Astrocyte (in vitro differentiated cells and primary cell): ENCODE results near the gene ADAMTS16. TPM values are rescaled to one million over a fixed set of nuclear protein-coding genes. Genes with fewer than 3 reads are reported as not detected.

ENCODE experiments used
- DNase-seq: peaks from one replicate; pipeline ENCODE4 v3.0.0-alpha.2; 2010; ENCODE audit warnings: low read depth
- FAIRE-seq: peaks from 2 replicates; lab custom pipeline; 2011; peaks lifted over from hg19 to GRCh38; lab: Jason Lieb, UNC
- H2AFZ ChIP-seq: 2 replicates; pipeline ENCODE4 v1.6.0; 2012; ENCODE audit warnings: low read depth, low read length, inconsistent platforms
- H3K27ac ChIP-seq: 2 replicates; pipeline ENCODE4 v1.5.1; 2011; ENCODE audit warnings: low read depth, low read length, inconsistent platforms
- H3K27me3 ChIP-seq: 2 replicates; pipeline ENCODE4 v1.6.0; 2011; ENCODE audit warnings: low read length, inconsistent platforms; ENCODE audit not compliant: insufficient read depth
- H3K36me3 ChIP-seq: 2 replicates; pipeline ENCODE4 v1.5.1; 2011; ENCODE audit warnings: low read length, inconsistent platforms; ENCODE audit not compliant: insufficient read depth
- H3K4me1 ChIP-seq: 2 replicates; pipeline ENCODE4 v1.5.1; 2011; ENCODE audit warnings: low read length, inconsistent platforms; ENCODE audit not compliant: insufficient read depth
- H3K4me2 ChIP-seq: 2 replicates; pipeline ENCODE4 v1.6.0; 2012; ENCODE audit warnings: low read length, inconsistent platforms
- H3K4me3 ChIP-seq: 2 replicates; pipeline ENCODE4 v1.5.1; 2011; ENCODE audit warnings: low read depth, mild to moderate bottlenecking, low read length, inconsistent platforms; ENCODE audit not compliant: insufficient read depth
- H3K79me2 ChIP-seq: 2 replicates; pipeline ENCODE4 v1.6.0; 2012; ENCODE audit warnings: mild to moderate bottlenecking, low read length, inconsistent platforms; ENCODE audit not compliant: insufficient read depth
- H3K9ac ChIP-seq: 2 replicates; pipeline ENCODE4 v1.6.0; 2012; ENCODE audit warnings: mild to moderate bottlenecking, low read length, inconsistent platforms
- H3K9me3 ChIP-seq: 2 replicates; pipeline ENCODE4 v1.5.1; 2012; ENCODE audit warnings: low read depth, mild to moderate bottlenecking, low read length, inconsistent platforms; ENCODE audit not compliant: insufficient read depth
- H4K20me1 ChIP-seq: 2 replicates; pipeline ENCODE4 v1.6.0; 2012; ENCODE audit warnings: low read length, inconsistent platforms; ENCODE audit not compliant: insufficient read depth
- H3K27ac Mint-ChIP-seq: one replicate; pipeline ENCODE4 v1.8.0; 2021; ENCODE audit warnings: mild to moderate bottlenecking, mixed read lengths; ENCODE audit not compliant: unreplicated experiment
- H3K27me3 Mint-ChIP-seq: one replicate; pipeline ENCODE4 v1.8.0; 2021; ENCODE audit warnings: low read depth, mixed read lengths; ENCODE audit not compliant: unreplicated experiment
- H3K36me3 Mint-ChIP-seq: one replicate; pipeline ENCODE4 v1.8.0; 2021; ENCODE audit warnings: low read depth, mixed read lengths; ENCODE audit not compliant: unreplicated experiment
- H3K4me1 Mint-ChIP-seq: one replicate; pipeline ENCODE4 v1.8.0; 2021; ENCODE audit warnings: low read depth, mixed read lengths; ENCODE audit not compliant: unreplicated experiment
- H3K4me3 Mint-ChIP-seq: one replicate; pipeline ENCODE4 v1.8.0; 2021; ENCODE audit warnings: mild to moderate bottlenecking, moderate library complexity, mixed read lengths; ENCODE audit not compliant: unreplicated experiment
- H3K9me3 Mint-ChIP-seq: one replicate; pipeline ENCODE4 v1.8.0; 2021; ENCODE audit warnings: mild to moderate bottlenecking, mixed read lengths; ENCODE audit not compliant: unreplicated experiment
- EZH2 ChIP-seq: IDR thresholded peaks from 2 replicates; pipeline ENCODE4 v1.6.1; 2012; ENCODE audit warnings: mild to moderate bottlenecking, low read length, inconsistent platforms; ENCODE audit not compliant: insufficient read depth
- total RNA-seq: library from RNA; stranded (reverse); gene quantifications from 2 replicates; pipeline ENCODE4 v1.2.1, GENCODE V29; 2021
- TF ChIP-seq, protein P1 (sequence below): IDR thresholded peaks from 2 replicates; pipeline ENCODE4 v1.5.1; 2011; ENCODE audit warnings: low read depth, mild to moderate bottlenecking, inconsistent platforms, low read length, moderate library complexity; ENCODE audit not compliant: insufficient read depth

The ADAMTS16 gene
- total RNA-seq, 1 donor from 2014 or later = 5.7 TPM

DNA sequence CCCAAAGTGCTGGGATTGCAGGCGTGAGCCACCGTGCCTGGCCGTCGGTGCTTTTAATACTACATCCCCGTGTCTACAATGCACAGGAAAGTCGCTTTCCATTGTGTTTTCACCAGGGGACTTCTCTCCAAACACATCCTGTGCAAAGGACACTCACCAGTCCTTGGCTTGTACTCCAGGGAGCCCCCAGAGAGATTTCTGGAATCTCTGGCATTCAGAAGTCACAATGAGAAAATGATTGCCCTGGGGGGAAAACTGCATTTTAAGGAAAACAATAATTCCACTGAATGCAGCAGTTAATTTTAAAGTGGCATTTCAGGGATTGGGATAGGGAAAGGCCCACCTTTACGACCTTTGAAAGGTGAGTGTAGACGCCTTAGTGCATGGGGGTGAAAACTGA lies 112.0 kb downstream of the ADAMTS16 start:
- Mint-ChIP-seq H3K9me3 (peaks cover 25% of the 10 kb centered on the region), H3K27ac (no peak overlapping the region), H3K4me3 (no peak overlapping the region), H3K27me3 (peaks cover 5% of the 10 kb centered on the region), H3K4me1 (peaks cover 2% of the 10 kb centered on the region), H3K36me3 (peaks cover 14% of the 10 kb centered on the region)
- DNase-seq (no peak), FAIRE-seq (no peak)
- no peaks in the 10 kb centered on the region for H4K20me1 ChIP-seq
- H3K9me3 ChIP-seq = peaks cover 17% of the 10 kb centered on the region
- no peaks in the 10 kb centered on the region for H3K4me1 ChIP-seq
- H3K4me2 ChIP-seq = no peak overlapping the region
- H3K79me2 ChIP-seq = no peaks in the 10 kb centered on the region
- H3K4me3 ChIP-seq = no peak overlapping the region
- no peak overlapping the region for H3K9ac ChIP-seq
- H3K27ac ChIP-seq = no peak overlapping the region
- no peak for TF ChIP-seq EZH2
- TF ChIP-seq, protein P1, sequence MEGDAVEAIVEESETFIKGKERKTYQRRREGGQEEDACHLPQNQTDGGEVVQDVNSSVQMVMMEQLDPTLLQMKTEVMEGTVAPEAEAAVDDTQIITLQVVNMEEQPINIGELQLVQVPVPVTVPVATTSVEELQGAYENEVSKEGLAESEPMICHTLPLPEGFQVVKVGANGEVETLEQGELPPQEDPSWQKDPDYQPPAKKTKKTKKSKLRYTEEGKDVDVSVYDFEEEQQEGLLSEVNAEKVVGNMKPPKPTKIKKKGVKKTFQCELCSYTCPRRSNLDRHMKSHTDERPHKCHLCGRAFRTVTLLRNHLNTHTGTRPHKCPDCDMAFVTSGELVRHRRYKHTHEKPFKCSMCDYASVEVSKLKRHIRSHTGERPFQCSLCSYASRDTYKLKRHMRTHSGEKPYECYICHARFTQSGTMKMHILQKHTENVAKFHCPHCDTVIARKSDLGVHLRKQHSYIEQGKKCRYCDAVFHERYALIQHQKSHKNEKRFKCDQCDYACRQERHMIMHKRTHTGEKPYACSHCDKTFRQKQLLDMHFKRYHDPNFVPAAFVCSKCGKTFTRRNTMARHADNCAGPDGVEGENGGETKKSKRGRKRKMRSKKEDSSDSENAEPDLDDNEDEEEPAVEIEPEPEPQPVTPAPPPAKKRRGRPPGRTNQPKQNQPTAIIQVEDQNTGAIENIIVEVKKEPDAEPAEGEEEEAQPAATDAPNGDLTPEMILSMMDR = no peak
- peaks cover 11% of the 10 kb centered on the region for H3K36me3 ChIP-seq
- H3K27me3 ChIP-seq = no peaks in the 10 kb centered on the region
- no peak overlapping the region for H2AFZ ChIP-seq

DNA sequence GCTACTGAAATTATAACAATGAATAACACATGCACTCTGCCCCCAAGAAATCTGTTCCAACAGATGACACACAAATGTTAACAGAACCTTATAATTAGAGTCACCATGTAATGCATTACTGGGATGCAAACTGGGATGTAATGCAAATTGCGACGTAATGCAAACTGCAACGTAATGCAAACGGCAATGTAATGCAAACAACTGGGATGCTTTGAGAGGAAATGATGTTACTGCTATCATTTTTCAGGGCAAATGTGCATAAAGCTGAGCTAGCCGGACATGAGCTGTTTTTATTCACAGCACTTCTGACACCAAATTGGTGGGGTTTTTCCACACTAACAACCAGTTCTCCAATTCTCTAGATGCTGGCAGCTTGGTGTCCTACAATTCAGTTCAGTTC lies 117.2 kb downstream of the ADAMTS16 start:
- Mint-ChIP-seq H3K27ac (no peak overlapping the region), H3K4me3 (no peak overlapping the region), H3K4me1 (peaks cover 2% of the 10 kb centered on the region), H3K36me3 (peaks cover 12% of the 10 kb centered on the region), H3K27me3 (peaks cover 2% of the 10 kb centered on the region), H3K9me3 (peaks cover 18% of the 10 kb centered on the region)
- Histone ChIP-seq H2AFZ (no peak overlapping the region), H3K9me3 (peaks cover 17% of the 10 kb centered on the region), H3K27me3 (no peaks in the 10 kb centered on the region), H3K36me3 (peaks cover 7% of the 10 kb centered on the region), H3K4me2 (no peak overlapping the region), H3K27ac (no peak overlapping the region), H3K4me1 (no peaks in the 10 kb centered on the region), H3K79me2 (no peaks in the 10 kb centered on the region), H4K20me1 (no peaks in the 10 kb centered on the region), H3K9ac (no peak overlapping the region), H3K4me3 (no peak overlapping the region)
- DNase-seq (no peak), FAIRE-seq (no peak)
- TF ChIP-seq, protein P1 = no peak

DNA sequence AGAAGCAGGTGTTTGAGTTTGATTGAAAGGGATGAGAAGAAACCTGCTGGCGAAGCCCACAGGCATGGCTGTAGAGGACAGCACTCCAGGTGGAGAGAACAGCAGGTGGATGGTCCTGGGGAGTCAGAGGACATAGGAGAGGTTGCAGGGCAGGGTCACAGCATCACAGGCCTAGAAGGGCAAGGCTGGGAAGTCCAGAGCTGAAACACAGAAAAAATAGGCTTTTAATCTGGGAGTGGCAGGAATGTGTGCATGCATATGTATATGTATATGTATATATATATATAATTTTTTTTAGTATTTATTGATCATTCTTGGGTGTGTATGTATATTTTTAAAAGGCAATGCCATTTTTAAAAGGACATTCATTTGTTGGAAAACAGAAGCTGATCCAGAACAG lies 118.4 kb downstream of the ADAMTS16 start:
- Histone ChIP-seq H3K79me2 (no peaks in the 10 kb centered on the region), H3K27me3 (no peaks in the 10 kb centered on the region), H3K36me3 (peaks cover 7% of the 10 kb centered on the region), H3K9ac (no peak overlapping the region), H2AFZ (no peak overlapping the region), H3K4me2 (no peak overlapping the region), H3K4me1 (no peaks in the 10 kb centered on the region), H3K27ac (no peak overlapping the region), H3K4me3 (no peak overlapping the region), H4K20me1 (no peaks in the 10 kb centered on the region), H3K9me3 (peaks cover 13% of the 10 kb centered on the region)
- Mint-ChIP-seq H3K36me3 (peaks cover 13% of the 10 kb centered on the region), H3K9me3 (peaks cover 10% of the 10 kb centered on the region), H3K4me1 (peaks cover 2% of the 10 kb centered on the region), H3K27ac (no peak overlapping the region), H3K4me3 (no peak overlapping the region), H3K27me3 (peaks cover 2% of the 10 kb centered on the region)
- TF ChIP-seq EZH2 = no peak
- TF ChIP-seq, protein P1 = no peak
- FAIRE-seq = no peak
- no peak for DNase-seq
